ENCODE data around the gene MAP3K2.
A peak's percentile ranks its signal among the peaks of the same experiment; 100 is the strongest.

Gene MAP3K2

GRCh38 chr2:127308586-127309138, 79.1 kb downstream of the MAP3K2 start:
- no peak for DNase-seq (ENCODE audit: low read depth in 3 of 3, low spot score in 1 of 3)

DNA sequence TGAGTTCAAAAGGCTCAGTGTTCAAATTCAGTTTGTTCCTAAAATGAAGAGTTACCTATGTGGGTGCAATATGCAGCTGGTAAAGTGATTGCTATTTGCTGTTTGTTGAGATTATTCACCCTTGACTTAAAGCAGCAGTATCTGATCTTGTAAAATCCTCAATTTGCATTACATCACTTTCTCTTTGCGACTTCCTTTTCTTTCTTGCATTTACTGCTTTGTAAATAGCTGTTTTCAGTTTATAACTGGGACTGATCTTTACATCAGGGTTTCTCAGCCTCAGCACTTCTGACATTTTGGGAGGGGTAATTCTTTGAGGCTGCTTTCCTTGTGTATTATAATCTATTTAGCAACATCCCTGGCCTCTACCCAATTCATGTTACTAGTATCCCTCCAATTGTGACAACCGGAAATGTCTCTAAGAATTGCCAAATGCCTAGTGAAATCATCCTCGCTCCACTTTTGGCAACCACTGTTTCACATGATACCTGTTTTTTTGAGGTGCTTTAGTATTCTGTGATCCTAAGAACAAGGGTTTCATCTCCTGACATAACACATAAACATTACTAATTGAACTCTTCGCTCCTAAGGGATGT, 81.7 kb downstream of the MAP3K2 start:
- DNase-seq (ENCODE audit: low read depth in 3 of 3, low spot score in 1 of 3) = no peak

DNA sequence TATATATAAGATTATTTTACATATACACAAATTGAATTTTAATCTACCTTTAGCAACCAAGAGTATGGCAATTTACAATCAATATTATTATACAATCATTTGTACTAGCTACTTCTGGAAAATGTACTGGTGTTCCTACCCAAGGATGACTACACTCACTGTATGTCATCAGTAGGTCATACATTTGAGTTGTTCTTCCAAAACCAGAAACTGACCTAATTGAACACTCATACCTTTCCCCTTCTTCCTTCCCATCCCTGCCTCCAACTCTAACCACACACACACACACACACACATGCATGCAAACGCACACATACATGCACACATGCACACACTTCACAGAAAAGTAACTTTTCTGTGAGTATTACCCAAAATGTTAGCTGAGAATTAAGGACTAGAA, 85.6 kb downstream of the MAP3K2 start:
- no peak for DNase-seq (ENCODE audit: low read depth in 3 of 3, low spot score in 1 of 3)

- DNase-seq (ENCODE audit: low read depth in 3 of 3, low spot score in 1 of 3) = peak; percentile 23 to 70 (median 45)
Measured at GRCh38 chr2:127293748-127294562, 93.8 kb downstream of the MAP3K2 start, which contains the start of gene ERCC3. Gene ERCC3, minus strand, starts transcription at chr2:127294144. Its CDS starts 63 bp downstream, at chr2:127294081.

DNA sequence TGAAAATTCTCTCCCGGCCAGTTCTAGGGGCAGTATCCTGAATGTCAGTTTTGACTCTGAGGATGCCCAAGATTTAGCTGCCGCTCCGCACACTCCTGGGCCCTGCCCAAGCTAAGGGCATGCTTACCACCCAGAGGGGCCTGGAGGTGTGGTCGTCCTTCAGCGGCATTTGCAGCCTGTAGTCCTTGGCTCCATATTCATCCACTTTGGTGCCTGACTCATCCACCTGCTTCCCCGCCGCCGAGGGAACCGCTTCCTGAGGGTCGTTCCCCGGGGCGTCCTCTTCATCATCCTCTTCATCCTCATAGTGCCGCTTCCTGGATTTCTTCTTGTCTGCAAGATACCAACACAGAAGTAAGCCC, 94.4 kb downstream of the MAP3K2 start:
- DNase-seq (ENCODE audit: low read depth in 3 of 3, low spot score in 1 of 3) = no peak

- no peak for DNase-seq (ENCODE audit: low read depth in 3 of 3, low spot score in 1 of 3)
Measured at GRCh38 chr2:127288274-127288673, 99.5 kb downstream of the MAP3K2 start.

DNA sequence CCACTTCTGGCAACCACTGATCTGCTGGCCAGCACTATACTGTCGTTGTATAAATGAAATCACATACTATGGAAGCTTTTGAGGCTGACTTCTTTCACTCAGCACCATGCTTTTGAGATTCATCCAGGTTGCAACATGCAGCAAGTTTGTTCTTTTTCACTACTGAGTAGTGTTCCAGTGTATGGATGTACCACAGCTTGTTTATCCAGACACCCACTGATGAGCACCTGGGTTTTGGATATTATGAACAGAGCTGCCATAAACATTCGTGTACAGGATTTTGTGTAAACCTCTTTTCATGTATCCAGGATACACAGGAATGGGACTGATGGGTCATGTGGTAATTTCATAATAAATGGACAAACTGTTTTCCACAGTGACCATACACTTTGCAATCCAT, 104.5 kb downstream of the MAP3K2 start:
- DNase-seq (ENCODE audit: low read depth in 3 of 3, low spot score in 1 of 3) = no peak

DNA sequence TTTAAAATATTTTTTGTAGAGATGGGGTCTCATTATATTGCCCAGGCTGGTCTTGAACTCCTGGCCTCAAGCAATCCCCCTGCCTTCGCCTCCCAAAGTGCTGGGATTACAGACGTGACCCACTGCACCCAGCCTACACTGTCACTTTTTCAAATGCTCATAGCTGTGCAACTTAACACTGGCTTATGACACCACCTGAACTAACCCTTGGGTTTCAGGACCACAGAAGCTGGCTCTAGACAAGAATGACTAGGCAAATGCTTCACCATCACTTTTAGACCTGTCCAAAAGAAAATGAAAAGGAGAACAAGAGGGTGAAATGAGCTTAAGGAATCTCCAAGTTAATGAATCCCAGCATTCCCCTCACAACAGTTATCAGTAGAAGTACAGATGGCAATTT, 107.1 kb downstream of the MAP3K2 start:
- no peak for DNase-seq (ENCODE audit: low read depth in 3 of 3, low spot score in 1 of 3)

GRCh38 chr2:127279781-127280180, 108.0 kb downstream of the MAP3K2 start:
- no peak for DNase-seq (ENCODE audit: low read depth in 3 of 3, low spot score in 1 of 3)

DNA sequence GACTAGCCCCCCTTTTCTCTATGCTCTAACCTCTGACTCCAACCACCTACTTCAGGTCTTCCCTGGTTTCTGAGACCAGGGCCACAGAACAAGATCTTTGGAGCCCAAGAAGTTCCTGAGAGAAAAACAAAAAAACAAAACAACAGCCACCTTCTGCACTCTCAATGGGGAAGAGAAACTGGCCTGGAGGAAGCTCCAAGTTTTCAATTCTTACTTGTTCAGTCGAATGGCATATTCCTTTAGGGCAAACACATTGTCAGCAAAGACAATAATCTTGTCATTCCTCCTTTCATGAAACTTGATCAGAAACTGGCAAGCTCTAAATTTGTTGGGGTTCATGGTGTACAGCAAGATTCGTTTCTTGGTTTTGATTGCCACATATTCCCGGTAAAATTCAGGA, 108.8 kb downstream of the MAP3K2 start:
- DNase-seq (ENCODE audit: low read depth in 3 of 3, low spot score in 1 of 3) = no peak

DNA sequence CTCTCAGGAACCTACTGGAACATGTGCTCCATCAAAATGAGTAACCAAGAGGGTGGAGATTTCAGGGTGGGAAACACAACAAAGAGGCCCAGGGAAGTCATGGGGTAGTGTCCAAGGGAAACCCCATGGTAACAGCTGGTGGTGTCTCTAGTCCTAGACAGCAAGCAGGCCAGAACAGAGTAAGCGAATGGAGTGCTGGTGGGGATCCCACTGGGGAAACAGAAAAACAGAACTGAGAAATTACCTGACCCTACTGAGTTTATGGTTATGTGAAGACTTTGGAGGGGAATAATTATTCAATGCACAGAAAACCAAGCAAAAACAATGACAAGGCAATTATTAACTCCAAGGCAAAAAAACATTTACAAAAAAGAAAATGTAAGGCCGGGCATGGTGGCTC, 110.7 kb downstream of the MAP3K2 start:
- DNase-seq (ENCODE audit: low read depth in 3 of 3, low spot score in 1 of 3) = no peak

DNA sequence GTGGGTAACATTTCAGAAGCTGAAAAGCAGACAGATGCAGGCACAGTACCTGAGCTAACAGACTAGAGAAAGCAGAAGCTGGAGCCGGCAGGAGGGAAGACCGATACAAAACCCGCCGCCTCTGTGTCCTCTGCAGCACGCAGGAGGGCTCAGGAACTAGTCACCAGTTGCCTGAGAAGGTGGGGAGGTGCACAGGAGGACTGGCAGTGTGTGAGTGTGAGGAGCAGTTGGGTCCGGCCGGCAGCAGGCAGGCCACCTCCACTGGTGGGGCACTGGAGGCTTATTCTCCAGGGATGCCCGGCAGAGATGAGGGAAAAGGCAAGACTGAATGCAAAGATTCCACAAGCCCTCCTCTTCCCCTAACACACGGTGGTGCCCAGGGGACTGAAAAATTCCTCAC, 112.0 kb downstream of the MAP3K2 start:
- DNase-seq (ENCODE audit: low read depth in 3 of 3, low spot score in 1 of 3) = no peak

DNA sequence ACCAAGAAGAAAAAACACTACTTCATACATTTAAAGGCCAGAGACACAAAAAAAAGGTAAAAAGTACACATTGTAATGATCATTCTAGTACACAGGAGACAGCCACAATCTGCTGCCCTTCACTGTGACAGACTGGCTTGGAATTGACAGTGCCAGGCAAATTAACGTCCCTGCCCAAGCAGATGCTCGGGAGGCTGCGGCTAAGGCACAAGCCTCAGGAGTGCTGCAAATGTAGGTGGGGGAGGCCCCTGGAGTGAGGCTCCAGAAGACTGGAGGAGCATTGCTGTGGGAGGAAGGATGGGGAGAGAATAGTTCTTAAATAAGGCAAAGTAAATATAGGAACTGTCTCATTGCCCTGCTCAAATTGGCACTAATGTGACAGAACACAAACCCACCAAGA, 112.4 kb downstream of the MAP3K2 start:
- DNase-seq (ENCODE audit: low read depth in 3 of 3, low spot score in 1 of 3) = no peak

DNA sequence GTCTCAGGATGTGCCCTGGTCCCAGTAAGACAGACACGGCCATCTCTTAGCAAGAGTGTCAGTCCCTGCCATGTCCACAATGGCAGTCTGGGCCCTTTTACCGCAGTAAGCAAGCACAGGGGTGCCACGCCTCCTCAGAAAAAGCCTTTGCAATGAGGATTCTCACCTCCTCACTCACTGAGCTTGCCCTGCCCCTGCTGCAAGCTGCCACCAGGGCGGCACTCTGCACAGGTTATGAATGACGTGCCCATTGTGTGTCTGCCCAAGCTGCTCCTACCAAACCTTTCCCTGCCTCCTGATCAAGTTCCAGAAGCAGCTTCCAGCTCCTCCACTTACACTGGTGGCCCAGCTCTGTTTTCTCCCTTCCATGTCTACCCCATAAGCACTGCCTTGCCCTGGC, 117.1 kb downstream of the MAP3K2 start:
- no peak for DNase-seq (ENCODE audit: low read depth in 3 of 3, low spot score in 1 of 3)

DNA sequence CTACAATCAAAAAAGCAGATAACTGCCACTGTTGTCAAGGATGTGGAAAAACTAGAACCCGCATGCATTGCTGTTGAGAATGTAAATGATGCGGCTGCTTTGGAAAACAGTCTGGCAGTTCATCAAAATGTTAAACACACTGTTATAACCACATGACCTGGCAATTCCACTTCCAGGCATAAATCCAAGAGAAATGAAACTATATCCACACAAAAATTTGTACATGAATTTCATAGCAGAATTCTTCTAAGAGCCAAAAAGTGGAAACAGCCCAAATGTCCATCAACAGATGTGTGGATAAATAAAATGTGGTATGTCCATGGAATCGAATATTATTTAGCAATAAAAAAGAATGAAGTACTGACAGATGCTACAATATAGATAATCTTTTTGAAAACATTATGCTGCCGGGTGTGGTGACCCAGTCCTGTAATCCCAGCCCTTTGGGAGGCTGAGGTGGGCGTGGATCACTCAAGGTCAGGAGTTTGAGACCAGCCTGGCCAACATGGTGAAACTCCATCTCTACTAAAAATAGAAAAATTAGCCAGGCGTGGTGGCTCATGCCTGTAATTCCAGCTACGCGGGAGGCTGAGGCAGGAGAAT, 125.9 kb downstream of the MAP3K2 start:
- no peak for DNase-seq (ENCODE audit: low read depth in 3 of 3, low spot score in 1 of 3)

DNA sequence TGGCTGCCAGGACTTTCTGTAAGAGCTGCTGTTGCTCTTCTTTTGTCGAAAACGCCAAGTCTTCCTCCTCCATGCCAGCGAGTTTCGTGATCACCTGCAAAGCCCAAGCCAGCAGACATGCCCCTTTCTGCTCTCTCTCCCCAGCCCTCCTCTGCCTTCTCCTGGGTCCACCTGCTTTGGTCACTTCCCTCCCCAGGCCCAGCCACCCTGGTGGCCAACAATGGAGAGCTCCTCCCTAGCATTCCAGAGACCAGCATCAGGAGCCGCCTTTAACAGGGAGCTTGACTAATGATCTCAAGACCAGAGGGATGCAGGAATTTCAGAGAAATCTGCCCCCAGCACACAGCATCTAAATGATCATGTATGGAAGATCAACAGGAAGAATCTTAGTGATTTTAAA, 128.4 kb downstream of the MAP3K2 start:
- no peak for DNase-seq (ENCODE audit: low read depth in 3 of 3, low spot score in 1 of 3)

GRCh38 chr2:127256866-127257265, 130.9 kb downstream of the MAP3K2 start:
- no peak for DNase-seq (ENCODE audit: low read depth in 3 of 3, low spot score in 1 of 3)

DNA sequence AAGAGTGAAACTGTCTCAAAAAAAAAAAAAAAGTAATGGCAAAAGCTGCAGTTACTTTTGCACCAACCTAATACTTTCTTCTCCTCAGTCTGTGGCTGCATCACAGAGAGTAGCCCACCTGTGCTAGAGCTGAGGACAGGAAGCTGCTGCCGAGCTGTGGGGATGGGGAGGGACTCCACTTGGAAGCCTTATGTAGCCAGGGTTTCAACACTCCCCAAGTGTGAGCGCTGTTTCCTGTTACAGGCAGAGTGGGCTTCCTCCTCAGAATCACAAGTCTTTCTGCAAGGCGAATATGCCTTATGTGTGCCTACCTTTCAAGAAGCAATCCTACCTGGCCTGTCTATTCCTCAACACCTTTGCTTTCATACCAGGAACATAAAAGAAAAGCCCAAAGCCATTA, 131.4 kb downstream of the MAP3K2 start:
- DNase-seq (ENCODE audit: low read depth in 3 of 3, low spot score in 1 of 3) = no peak

DNA sequence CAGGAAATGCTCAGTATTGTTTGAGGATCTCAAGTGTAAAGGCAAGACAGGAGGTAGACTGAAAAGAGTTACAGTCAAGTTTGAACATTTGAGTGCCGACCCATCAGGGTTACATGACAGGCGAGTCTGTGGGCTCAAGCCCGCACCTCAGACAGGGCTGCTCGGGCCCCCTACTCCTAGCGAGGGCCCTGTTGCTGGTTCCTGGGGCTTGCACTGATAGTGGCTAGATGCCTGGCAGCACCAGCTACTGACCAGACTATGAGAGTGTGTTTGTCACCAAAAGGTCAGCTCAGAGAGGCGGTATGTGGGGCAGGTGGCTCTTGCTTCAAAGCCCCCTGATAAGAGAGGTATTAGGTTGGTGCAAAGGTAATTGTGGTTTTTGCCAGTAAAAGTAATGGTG, 132.1 kb downstream of the MAP3K2 start:
- no peak for DNase-seq (ENCODE audit: low read depth in 3 of 3, low spot score in 1 of 3)

DNA sequence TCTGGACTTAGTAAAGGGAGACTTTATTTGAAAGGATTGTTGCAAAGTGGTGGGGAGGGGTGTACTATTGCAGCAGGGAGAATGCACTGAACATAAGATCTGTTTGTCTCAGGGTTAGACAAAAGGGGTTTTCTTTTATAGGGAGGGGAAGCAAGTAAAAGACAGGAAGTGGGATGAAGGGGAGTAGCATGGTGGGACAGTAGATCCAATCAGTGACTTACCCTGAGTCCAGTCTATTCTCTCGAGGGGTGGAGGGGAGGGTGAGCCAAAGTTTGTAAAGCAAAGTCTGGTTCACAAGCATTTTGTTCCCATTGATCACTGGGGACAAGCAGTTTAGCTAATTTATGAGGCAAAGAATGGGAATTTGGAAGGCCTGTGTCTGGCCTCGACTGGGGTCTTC, 132.6 kb downstream of the MAP3K2 start:
- no peak for DNase-seq (ENCODE audit: low read depth in 3 of 3, low spot score in 1 of 3)

GRCh38 chr2:127254386-127254981, 133.3 kb downstream of the MAP3K2 start:
- no peak for DNase-seq (ENCODE audit: low read depth in 3 of 3, low spot score in 1 of 3)

Measured in stimulated activated CD4-positive, alpha-beta T cell treated with anti-CD3 and anti-CD28 coated beads, TNF-alpha, amount 100 ng/mL, for 1 hour (primary cell).